ENCODE data around the gene CBFA2T2. TPM values are rescaled to one million over a fixed set of nuclear protein-coding genes. Genes with fewer than 3 reads are reported as not detected.
"Not testable (repeated sequence)": the region's sequence is repeated elsewhere in the genome, so short reads cannot be mapped to it uniquely, and the experiment has no call there.

CBFA2T2 gene
- total RNA-seq, 1 experiment from 2014 or later: 8.7 TPM

DNA sequence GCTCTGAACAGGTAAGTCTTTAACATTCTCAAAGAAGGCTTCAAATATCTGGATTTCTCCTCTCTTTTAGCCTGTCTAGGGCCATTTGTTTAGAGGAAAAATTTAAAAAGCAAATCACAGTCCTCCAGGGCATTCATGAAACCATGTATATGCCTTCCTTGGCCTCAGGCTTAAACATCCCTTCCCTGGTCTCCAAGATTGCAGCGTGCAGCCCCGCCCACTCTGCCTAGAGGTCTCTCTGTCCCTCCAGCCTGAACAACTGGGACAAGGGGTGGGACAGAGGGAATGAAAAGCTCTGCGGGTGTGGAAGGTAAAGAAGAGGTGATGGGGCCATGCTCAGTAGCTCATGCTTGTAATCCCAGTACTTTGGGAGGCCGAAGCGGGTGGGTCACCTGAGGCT is 9.8 kb upstream of the CBFA2T2 start:
- Histone ChIP-seq H3K27ac (no peak overlapping the region), H3K9me3 (replicated peaks) (no peaks in the 10 kb centered on the region), H3K36me3 (no peaks in the 10 kb centered on the region), H3K4me3 (no peak overlapping the region), H3K4me1 (replicated peaks) (peaks cover 9% of the 10 kb centered on the region), H3K27me3 (replicated peaks) (no peaks in the 10 kb centered on the region)
- no peak for DNase-seq (ENCODE audit: low read depth in 1 of 2, low spot score in 2 of 2)

- no peak for DNase-seq (ENCODE audit: low read depth in 1 of 2, low spot score in 2 of 2)
- Histone ChIP-seq H3K4me1 (replicated peaks) (peaks cover 9% of the 10 kb centered on the region), H3K27ac (no peak overlapping the region), H3K4me3 (no peak overlapping the region), H3K36me3 (no peaks in the 10 kb centered on the region), H3K27me3 (replicated peaks) (no peaks in the 10 kb centered on the region), H3K9me3 (replicated peaks) (no peaks in the 10 kb centered on the region)
Measured at GRCh38 chr20:33481431-33481941, 8.4 kb upstream of the CBFA2T2 start.

DNA sequence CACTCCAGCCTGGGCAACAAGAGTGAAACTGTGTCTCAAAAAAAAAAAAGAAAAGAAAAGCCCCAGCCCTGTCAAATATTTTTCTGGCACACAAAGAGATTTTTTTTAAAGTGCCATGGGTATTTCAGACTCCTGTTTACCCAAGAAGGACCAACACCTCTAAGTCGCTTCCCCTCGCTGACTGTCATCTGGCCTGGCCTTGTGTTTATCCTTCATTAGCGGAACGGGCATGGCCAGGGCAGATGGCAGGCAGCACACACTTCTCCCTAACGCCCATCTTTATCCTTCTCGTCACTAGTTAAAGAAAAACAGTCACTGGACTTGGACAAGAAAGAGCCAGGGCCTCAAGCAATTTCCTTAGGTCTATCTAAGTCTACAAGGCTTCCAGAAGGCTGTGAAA is 7.3 kb upstream of the CBFA2T2 start:
- DNase-seq (ENCODE audit: low read depth in 1 of 2, low spot score in 2 of 2): no peak
- H3K4me3 ChIP-seq: no peak overlapping the region
- H3K4me1 ChIP-seq (replicated peaks): peaks cover 9% of the 10 kb centered on the region
- H3K27me3 ChIP-seq (replicated peaks): no peaks in the 10 kb centered on the region
- H3K27ac ChIP-seq: no peak overlapping the region
- no peaks in the 10 kb centered on the region for H3K36me3 ChIP-seq
- no peaks in the 10 kb centered on the region for H3K9me3 ChIP-seq (replicated peaks)

DNA sequence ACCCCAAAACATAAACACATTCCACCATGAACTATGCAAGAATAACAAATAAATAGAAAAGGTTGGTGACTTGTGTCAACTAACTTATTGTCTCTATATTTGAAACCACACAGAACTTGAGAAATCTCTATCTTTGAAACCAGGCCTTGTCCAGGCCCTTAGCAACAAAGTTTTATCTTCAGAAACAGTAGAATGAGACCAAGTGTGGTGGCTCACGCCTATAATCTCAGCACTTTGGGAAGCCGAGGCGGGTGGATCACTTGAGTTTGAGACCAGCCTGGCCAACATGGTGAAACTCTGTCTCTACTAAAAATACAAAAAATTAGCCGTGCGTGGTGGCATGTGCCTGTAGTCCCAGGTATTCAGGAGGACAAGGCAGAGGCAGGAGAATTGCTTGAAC is 6.7 kb upstream of the CBFA2T2 start:
- peak in 1 of 2 experiments; percentile 4 for DNase-seq (ENCODE audit: low read depth in 1 of 2, low spot score in 2 of 2)
- H3K27ac ChIP-seq; H3K4me3 ChIP-seq; H3K36me3 ChIP-seq; H3K9me3 ChIP-seq (replicated peaks); H3K27me3 ChIP-seq (replicated peaks); H3K4me1 ChIP-seq (replicated peaks): not testable (repeated sequence)

- no peak for DNase-seq (ENCODE audit: low read depth in 1 of 2, low spot score in 2 of 2)
- Histone ChIP-seq H3K4me1 (replicated peaks) (peaks cover 7% of the 10 kb centered on the region), H3K4me3 (no peak overlapping the region), H3K27me3 (replicated peaks) (no peaks in the 10 kb centered on the region), H3K27ac (no peak overlapping the region), H3K36me3 (peaks cover 4% of the 10 kb centered on the region; the same call in 1 of the 2 replicates), H3K9me3 (replicated peaks) (no peaks in the 10 kb centered on the region)
Measured at GRCh38 chr20:33488201-33488600, 1.7 kb upstream of the CBFA2T2 start.

DNA sequence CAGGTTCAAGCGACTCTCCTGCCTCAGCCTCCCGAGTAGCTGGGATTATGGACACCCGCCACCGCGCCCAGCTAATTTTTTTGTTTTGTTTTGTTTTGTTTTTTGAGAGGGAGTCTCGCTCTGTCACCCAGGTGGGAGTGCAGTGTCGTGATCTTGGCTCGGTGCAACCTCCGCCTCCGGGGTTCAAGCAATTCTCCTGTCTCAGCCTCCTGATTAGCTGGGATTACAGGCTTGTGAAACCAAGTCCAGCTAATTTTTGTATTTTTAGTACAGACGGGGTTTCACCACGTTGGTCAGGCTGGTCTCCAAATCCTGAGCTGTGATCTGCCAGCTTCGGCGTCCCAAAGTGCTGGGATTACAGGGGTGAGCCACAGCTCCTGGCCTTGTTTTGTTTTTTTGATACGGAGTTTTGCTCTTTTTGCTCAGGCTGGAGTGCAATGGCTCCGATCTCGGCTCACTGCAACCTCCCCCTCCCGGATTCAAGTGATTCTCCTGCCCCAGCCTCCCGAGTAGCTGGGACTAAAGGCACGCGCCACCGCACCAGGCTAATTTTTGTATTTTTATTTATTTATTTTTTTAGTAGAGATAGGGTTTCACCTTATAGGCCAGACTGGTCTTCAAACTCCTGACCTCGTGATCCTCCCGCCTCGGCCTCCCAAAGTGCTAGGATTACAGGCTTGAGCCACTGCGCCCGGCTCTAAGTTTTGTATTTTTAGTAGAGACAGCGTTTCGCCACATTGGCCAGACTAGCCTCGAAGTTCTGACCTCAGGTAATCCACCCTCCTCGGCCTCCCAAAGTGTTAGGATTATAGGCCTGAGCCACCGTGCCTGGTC is 1.0 kb upstream of the CBFA2T2 start:
- not testable (repeated sequence) for H3K27me3 ChIP-seq (replicated peaks); H3K9me3 ChIP-seq (replicated peaks); H3K4me1 ChIP-seq (replicated peaks); H3K36me3 ChIP-seq; DNase-seq (ENCODE audit: low read depth in 1 of 2, low spot score in 2 of 2)
- Histone ChIP-seq H3K4me3 (peak overlapping the region; percentile 94), H3K27ac (peak overlapping the region; percentile 74)

DNA sequence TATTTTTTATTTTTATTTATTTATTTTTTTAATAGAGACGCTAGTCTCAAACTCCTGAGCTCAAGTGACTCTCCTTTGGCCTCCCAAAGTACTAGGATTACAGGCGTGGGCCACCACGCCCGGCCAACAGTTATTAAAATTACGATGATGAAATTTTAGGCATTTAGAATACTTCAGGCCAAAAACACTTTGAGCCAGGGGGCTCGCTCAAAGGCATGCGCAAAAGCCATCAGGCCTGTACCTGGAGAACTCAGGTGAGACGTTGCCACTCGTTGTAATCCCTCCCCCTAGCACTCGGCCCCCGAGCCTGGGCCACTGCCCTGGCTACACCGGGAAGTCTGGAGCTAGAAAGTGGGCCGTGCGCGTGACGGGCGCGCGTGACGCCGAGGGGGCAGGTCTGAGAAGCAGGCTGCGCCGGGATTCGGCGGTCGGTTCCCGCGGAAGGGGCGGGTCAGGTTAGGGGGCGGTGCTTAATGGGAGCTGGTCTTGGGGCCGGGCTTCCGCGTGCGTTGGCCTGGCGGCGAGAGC is 337 bp upstream of the CBFA2T2 start:
- Histone ChIP-seq H3K4me1 (replicated peaks) (peaks cover 4% of the 10 kb centered on the region), H3K27me3 (replicated peaks) (no peaks in the 10 kb centered on the region), H3K9me3 (replicated peaks) (no peaks in the 10 kb centered on the region), H3K4me3 (peak overlapping the region; percentile 94), H3K36me3 (peaks cover 9% of the 10 kb centered on the region; the same call in 1 of the 2 replicates), H3K27ac (peak overlapping the region; percentile 74)
- DNase-seq (ENCODE audit: low read depth in 1 of 2, low spot score in 2 of 2): peak; percentile 89 to 99

DNA sequence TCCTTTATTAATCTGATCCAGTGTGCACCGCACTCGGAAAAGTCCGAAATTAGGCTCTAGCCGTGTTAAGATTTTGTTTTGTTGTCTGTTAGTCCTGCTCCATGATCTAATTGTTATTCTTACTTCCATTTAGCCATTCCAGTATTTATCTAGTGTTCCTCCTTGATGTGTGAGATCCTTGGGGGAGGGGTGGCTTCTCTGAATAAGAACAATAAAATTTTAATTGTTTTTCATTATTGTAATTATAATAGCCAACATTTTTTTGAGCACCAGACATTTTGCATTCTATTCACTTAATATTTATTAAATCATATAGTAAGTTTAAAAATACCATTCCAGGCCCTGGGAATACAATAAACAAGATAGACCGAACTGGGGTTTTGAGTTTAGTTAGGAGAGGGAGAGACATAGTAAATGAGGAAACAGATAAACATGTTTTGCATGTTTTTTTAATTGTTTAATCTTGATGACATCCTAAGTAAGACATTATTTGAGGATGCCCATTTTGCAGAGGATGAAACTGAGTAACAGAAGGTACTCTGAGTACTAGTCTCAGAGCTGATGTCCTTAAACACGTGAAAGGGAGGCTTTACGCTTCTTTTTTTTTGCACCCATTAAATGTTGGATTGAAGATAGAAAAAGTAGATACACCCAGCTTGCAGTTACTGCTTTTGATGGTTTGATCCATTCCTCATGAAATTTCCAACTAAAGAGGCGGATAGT is 1.2 kb downstream of the CBFA2T2 start:
- Histone ChIP-seq H3K9me3 (replicated peaks) (no peaks in the 10 kb centered on the region), H3K27me3 (replicated peaks) (no peaks in the 10 kb centered on the region), H3K4me3 (peak overlapping the region; percentile 94), H3K27ac (no peak overlapping the region), H3K36me3 (peaks cover 9% of the 10 kb centered on the region; the same call in 1 of the 2 replicates), H3K4me1 (replicated peaks) (peaks cover 4% of the 10 kb centered on the region)
- DNase-seq (ENCODE audit: low read depth in 1 of 2, low spot score in 2 of 2): no peak

GRCh38 chr20:33493076-33493766 is 3.3 kb downstream of the CBFA2T2 start:
- Histone ChIP-seq H3K4me1 (replicated peaks) (peaks cover 4% of the 10 kb centered on the region), H3K4me3 (no peak overlapping the region), H3K27ac (no peak overlapping the region), H3K36me3 (peaks cover 9% of the 10 kb centered on the region; the same call in 1 of the 2 replicates), H3K9me3 (replicated peaks) (no peaks in the 10 kb centered on the region), H3K27me3 (replicated peaks) (no peaks in the 10 kb centered on the region)
- no peak for DNase-seq (ENCODE audit: low read depth in 1 of 2, low spot score in 2 of 2)

- not testable (repeated sequence) for H3K27me3 ChIP-seq (replicated peaks); H3K27ac ChIP-seq; H3K36me3 ChIP-seq; DNase-seq (ENCODE audit: low read depth in 1 of 2, low spot score in 2 of 2); H3K4me3 ChIP-seq; H3K9me3 ChIP-seq (replicated peaks); H3K4me1 ChIP-seq (replicated peaks)
Measured at GRCh38 chr20:33496776-33497175, 6.9 kb downstream of the CBFA2T2 start.

GRCh38 chr20:33499355-33499754 is 9.5 kb downstream of the CBFA2T2 start:
- DNase-seq (ENCODE audit: low read depth in 1 of 2, low spot score in 2 of 2): no peak
- no peaks in the 10 kb centered on the region for H3K9me3 ChIP-seq (replicated peaks)
- H3K36me3 ChIP-seq: no peaks in the 10 kb centered on the region
- no peaks in the 10 kb centered on the region for H3K27me3 ChIP-seq (replicated peaks)
- no peaks in the 10 kb centered on the region for H3K4me1 ChIP-seq (replicated peaks)
- H3K27ac ChIP-seq: no peak overlapping the region
- H3K4me3 ChIP-seq: no peak overlapping the region

DNA sequence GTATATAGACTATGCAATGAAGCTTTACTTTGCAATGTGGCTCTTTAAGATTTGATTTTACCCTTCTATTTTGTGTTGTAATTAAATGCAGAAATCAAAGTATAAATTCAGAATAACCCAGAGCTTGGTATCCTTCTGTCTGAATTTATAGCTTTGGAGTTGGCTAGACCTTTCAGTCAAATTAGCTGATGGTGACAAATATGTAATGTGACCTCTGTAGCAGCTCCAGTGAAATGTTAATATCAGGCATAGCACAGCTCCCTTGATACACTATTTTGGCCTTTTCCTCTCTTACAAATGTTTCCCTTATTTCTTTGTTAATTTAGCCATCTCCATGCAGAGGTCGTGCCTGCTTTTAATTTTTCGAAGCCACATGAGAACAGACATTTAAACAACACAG is 11.1 kb downstream of the CBFA2T2 start:
- no peak for DNase-seq (ENCODE audit: low read depth in 1 of 2, low spot score in 2 of 2)
- Histone ChIP-seq H3K36me3 (no peaks in the 10 kb centered on the region), H3K4me1 (replicated peaks) (no peaks in the 10 kb centered on the region), H3K27me3 (replicated peaks) (no peaks in the 10 kb centered on the region), H3K9me3 (replicated peaks) (no peaks in the 10 kb centered on the region), H3K4me3 (no peak overlapping the region), H3K27ac (no peak overlapping the region)

DNA sequence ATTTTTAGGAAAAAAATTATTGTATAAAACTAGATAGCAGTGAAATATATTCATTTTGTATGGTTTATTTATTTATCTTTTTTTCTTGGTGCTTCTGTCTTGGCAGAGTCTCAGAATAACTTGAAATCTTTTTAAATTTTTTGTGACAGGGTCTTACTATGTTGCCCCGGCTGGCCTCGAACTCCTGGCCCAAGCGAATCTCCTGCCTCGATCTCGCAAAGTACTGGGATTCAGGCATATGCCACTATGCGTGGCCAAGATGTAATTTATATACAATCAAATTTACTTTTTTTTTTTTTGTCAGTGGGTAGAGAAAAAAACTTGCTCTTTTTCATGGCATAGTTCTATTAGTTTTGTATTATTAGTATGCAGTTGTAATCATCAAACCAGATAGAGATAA is 13.7 kb downstream of the CBFA2T2 start:
- Histone ChIP-seq H3K27me3 (replicated peaks) (no peaks in the 10 kb centered on the region), H3K36me3 (no peaks in the 10 kb centered on the region)

More for the DNA sequence above, 13.7 kb downstream of the CBFA2T2 start:
- DNase-seq (ENCODE audit: low read depth in 1 of 2, low spot score in 2 of 2): no peak
- Histone ChIP-seq H3K27ac (no peak overlapping the region), H3K9me3 (replicated peaks) (no peaks in the 10 kb centered on the region), H3K4me3 (no peak overlapping the region), H3K4me1 (replicated peaks) (no peaks in the 10 kb centered on the region)
